T-cell (primary cell): ENCODE measurements around the gene SPDYE17. TPM values are rescaled to one million over a fixed set of nuclear protein-coding genes. Genes with fewer than 3 reads are reported as not detected.
"Not testable (repeated sequence)": the region's sequence is repeated elsewhere in the genome, so short reads cannot be mapped to it uniquely, and the experiment has no call there.

Experiments
- ATAC-seq, 4 experiments: fragments of 200-7000 bp in 3 of 4; fragments of 150-1000 bp in 1 of 4; cut with Tn5 transposase; replicated peaks in 1 of 4; 1 replicate in 3 of 4; 2 replicates in 1 of 4; pipeline ENCODE4 v1.10.0; 2021; ENCODE audit warnings: moderate library complexity in 3 of 4, mild to moderate bottlenecking in 2 of 4, moderate number of reproducible peaks in 1 of 4
- CTCF ChIA-PET, 2 donors: fragments of 300-600 bp; sonication (Branson Sonifier 250); formaldehyde crosslinking; loops; one replicate each; lab custom pipeline; 2022; ENCODE audit warnings: antibody characterized with exemption in 2 of 2; lab: Charles Lee
- POLR2A ChIA-PET, 2 donors: fragments of 300-600 bp; sonication (Branson Sonifier 250); formaldehyde crosslinking; loops; one replicate each; lab custom pipeline; 2022; ENCODE audit warnings: antibody characterized with exemption in 2 of 2; lab: Charles Lee
- DNase-seq, 35 experiments: peaks; one replicate each; pipeline versions ENCODE4 v3.0.0 to v3.0.0-alpha.2; 2013 to 2023
- H3K27ac ChIP-seq: one replicate; pipeline ENCODE4 v1.5.1; 2013; ENCODE audit warnings: low read length
- H3K27me3 ChIP-seq, 2 experiments: replicated peaks in 1 of 2; 1 replicate in 1 of 2; 2 replicates in 1 of 2; pipeline versions ENCODE4 v1.6.1 to v1.7.0; 2013; ENCODE audit warnings: low read length in 1 of 2, mixed read lengths in 1 of 2; ENCODE audit not compliant: control insufficient read depth in 2 of 2, insufficient read depth in 2 of 2; ENCODE audit errors: extremely low read depth in 1 of 2
- H3K36me3 ChIP-seq, 2 donors: 1 replicate in 1 of 2; 2 replicates in 1 of 2; pipeline versions ENCODE4 v1.6.1 to v1.7.0; 2013; ENCODE audit warnings: low read length in 1 of 2; ENCODE audit not compliant: control insufficient read depth in 2 of 2, insufficient read depth in 1 of 2; ENCODE audit errors: extremely low read depth in 1 of 2
- H3K4me1 ChIP-seq, 2 experiments: 1 replicate in 1 of 2; 2 replicates in 1 of 2; pipeline versions ENCODE4 v1.6.1 to v1.7.0; 2013; ENCODE audit warnings: low read length in 2 of 2, mixed read lengths in 1 of 2; ENCODE audit not compliant: insufficient read depth in 2 of 2, control insufficient read depth in 1 of 2; ENCODE audit errors: extremely low read depth in 1 of 2
- H3K4me3 ChIP-seq, 2 donors: 1 replicate in 1 of 2; 2 replicates in 1 of 2; pipeline versions ENCODE4 v1.5.1 to v1.7.0; 2013; ENCODE audit warnings: mild to moderate bottlenecking in 2 of 2, low read length in 1 of 2, moderate library complexity in 1 of 2; ENCODE audit not compliant: control insufficient read depth in 1 of 2; ENCODE audit errors: extremely low read depth in 1 of 2
- H3K9me3 ChIP-seq: 2 replicates; pipeline ENCODE4 v1.7.0; 2013
- H3K27ac Mint-ChIP-seq, 2 donors: one replicate each; pipeline ENCODE4 v1.8.0; 2020 to 2021; ENCODE audit warnings: mild to moderate bottlenecking in 2 of 2, mixed read lengths in 2 of 2
- H3K27me3 Mint-ChIP-seq, 2 donors: one replicate each; pipeline ENCODE4 v1.8.0; 2021 to 2022; ENCODE audit warnings: mixed read lengths in 2 of 2
- H3K36me3 Mint-ChIP-seq: one replicate; pipeline ENCODE4 v1.8.0; 2021; ENCODE audit warnings: mixed read lengths
- H3K4me1 Mint-ChIP-seq, 3 donors: one replicate each; pipeline ENCODE4 v1.8.0; 2020 to 2022; ENCODE audit warnings: mixed read lengths in 3 of 3, mild to moderate bottlenecking in 1 of 3
- H3K4me3 Mint-ChIP-seq, 3 donors: one replicate each; pipeline ENCODE4 v1.8.0; 2020 to 2022; ENCODE audit warnings: mild to moderate bottlenecking in 3 of 3, mixed read lengths in 3 of 3, moderate library complexity in 3 of 3
- H3K9me3 Mint-ChIP-seq, 3 donors: one replicate each; pipeline ENCODE4 v1.8.0; 2020 to 2022; ENCODE audit warnings: mixed read lengths in 3 of 3
- WGBS: methylation state at CpG from one replicate; pipeline ENCODE4 v1.1.5; 2013; ENCODE audit warnings: missing lambda C conversion rate; ENCODE audit not compliant: insufficient coverage; 5-methylcytosine and 5-hydroxymethylcytosine counted together
- total RNA-seq, 35 experiments: library from RNA in 6 of 35; stranded (reverse) in 6 of 35; fragments of 120-200 nt in 1 of 35; gene quantifications; one replicate each; pipeline versions ENCODE4 v1.2.1 to v1.2.4 and lab custom pipeline; 2013 to 2026

SPDYE17 gene
- total RNA-seq, 5 donors from 2014 or later (not counting 1 experiment from before 2014, with no cell fraction given), result not detected

GRCh38 chr7:76974793-76975579 is 57.2 kb downstream of the SPDYE17 start:
- not testable (repeated sequence) for H3K36me3 Mint-ChIP-seq

GRCh38 chr7:76974336-76974735 is 57.8 kb downstream of the SPDYE17 start:
- ATAC-seq, POLR2A ChIA-PET, H3K9me3 ChIP-seq, H3K4me1 ChIP-seq, H3K27ac ChIP-seq, H3K27ac Mint-ChIP-seq, H3K36me3 Mint-ChIP-seq, H3K9me3 Mint-ChIP-seq, H3K27me3 ChIP-seq, H3K4me3 Mint-ChIP-seq, DNase-seq, H3K27me3 Mint-ChIP-seq, CTCF ChIA-PET, H3K4me3 ChIP-seq, H3K4me1 Mint-ChIP-seq, H3K36me3 ChIP-seq: not testable (repeated sequence)
- no CpG with 5 or more reads among the region's 12 CpGs for WGBS

More at GRCh38 chr7:76974793-76975579, 57.2 kb downstream of the SPDYE17 start:
- H3K9me3 ChIP-seq, H3K27me3 ChIP-seq, H3K9me3 Mint-ChIP-seq, H3K4me3 Mint-ChIP-seq, H3K27ac ChIP-seq, H3K4me1 ChIP-seq, H3K4me1 Mint-ChIP-seq, H3K36me3 ChIP-seq, H3K27me3 Mint-ChIP-seq, H3K4me3 ChIP-seq, POLR2A ChIA-PET, DNase-seq, H3K27ac Mint-ChIP-seq, CTCF ChIA-PET: not testable (repeated sequence)
- 97% methylated on average over 5 of the region's 27 CpGs for WGBS
- peak in 1 of 4 experiments; percentile 19 for ATAC-seq

DNA sequence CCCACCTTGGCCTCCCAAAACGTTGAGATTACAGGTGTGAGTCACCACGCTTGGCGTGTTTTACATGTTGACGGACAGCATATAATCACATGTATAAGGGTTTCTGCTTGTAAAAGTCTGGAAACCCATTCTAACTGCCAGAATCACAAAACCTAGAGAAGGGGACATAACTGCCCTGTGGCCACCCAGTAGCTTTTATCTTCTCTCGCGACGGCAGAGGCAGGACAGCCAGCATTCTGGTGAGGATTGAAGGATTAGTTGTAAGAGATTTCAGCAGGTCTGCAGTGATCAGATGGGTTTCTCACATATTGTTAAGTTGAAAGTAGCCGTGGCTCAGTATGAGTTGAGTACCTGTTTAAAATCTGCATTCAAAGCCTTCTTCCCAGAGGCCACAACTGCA is 59.8 kb downstream of the SPDYE17 start:
- H3K27ac ChIP-seq, H3K27ac Mint-ChIP-seq, H3K36me3 ChIP-seq, ATAC-seq, H3K27me3 ChIP-seq, H3K27me3 Mint-ChIP-seq, H3K4me3 Mint-ChIP-seq, H3K36me3 Mint-ChIP-seq, H3K4me1 ChIP-seq, POLR2A ChIA-PET, H3K4me3 ChIP-seq, H3K4me1 Mint-ChIP-seq, H3K9me3 ChIP-seq, CTCF ChIA-PET, H3K9me3 Mint-ChIP-seq, DNase-seq: not testable (repeated sequence)
- no CpG with 5 or more reads among the region's 8 CpGs for WGBS

Other genes starting within 250 kb of the SPDYE17 start
- gene SPDYE18, start 30.2 kb upstream of the SPDYE17 start, total RNA-seq, result 1 to 10 TPM; 1.3 to 3.0 (median 2.1) TPM
- 10 to 100 TPM; 10.6 to 14.7 (median 14.1) TPM for gene CCDC146, start 90.3 kb upstream of the SPDYE17 start, total RNA-seq
- 1 to 10 TPM; 2.0 to 3.1 (median 2.5) TPM for gene FGL2, start 167.5 kb upstream of the SPDYE17 start, total RNA-seq